ENCODE measurements around the gene STX3.

Gene STX3

GRCh38 chr11:59767225-59767611, 12.0 kb downstream of the STX3 start:
- Histone ChIP-seq H3K4me3 (ENCODE audit: insufficient read length, low read depth) (no peak overlapping the region), H3K9ac (ENCODE audit: insufficient read length, low read depth) (no peak overlapping the region), H3K9me3 (ENCODE audit: insufficient read depth, low read length) (no peaks in the 10 kb centered on the region), H3K36me3 (ENCODE audit: insufficient read depth, insufficient read length, low read length) (peaks cover 7% of the 10 kb centered on the region), H3K4me1 (ENCODE audit: insufficient read depth, insufficient read length) (peaks cover 2% of the 10 kb centered on the region), H3K27me3 (ENCODE audit: insufficient read depth, insufficient read length) (no peaks in the 10 kb centered on the region)
- no peak for DNase-seq (ENCODE audit: low read depth, low spot score)
- TF ChIP-seq YY1 (IDR thresholded peaks at IDR 0.05; ENCODE audit: insufficient read depth, insufficient read length) (no peak), ZNF274 (IDR thresholded peaks at IDR 0.05; ENCODE audit: low read depth, low read length) (no peak), SUZ12 (IDR thresholded peaks at IDR 0.05; ENCODE audit: extremely low read depth, insufficient read depth, insufficient read length) (no peak)

GRCh38 chr11:59769111-59769510, 13.9 kb downstream of the STX3 start:
- TF ChIP-seq SUZ12 (IDR thresholded peaks at IDR 0.05; ENCODE audit: extremely low read depth, insufficient read depth, insufficient read length), result no peak
- no peak for TF ChIP-seq ZNF274 (IDR thresholded peaks at IDR 0.05; ENCODE audit: low read depth, low read length)
- no peak for TF ChIP-seq YY1 (IDR thresholded peaks at IDR 0.05; ENCODE audit: insufficient read depth, insufficient read length)
- no peak overlapping the region for H3K4me3 ChIP-seq (ENCODE audit: insufficient read length, low read depth)
- peaks cover 8% of the 10 kb centered on the region for H3K36me3 ChIP-seq (ENCODE audit: insufficient read depth, insufficient read length, low read length)
- no peak overlapping the region for H3K9ac ChIP-seq (ENCODE audit: insufficient read length, low read depth)
- peaks cover 2% of the 10 kb centered on the region for H3K4me1 ChIP-seq (ENCODE audit: insufficient read depth, insufficient read length)
- H3K27me3 ChIP-seq (ENCODE audit: insufficient read depth, insufficient read length), result no peaks in the 10 kb centered on the region
- H3K9me3 ChIP-seq (ENCODE audit: insufficient read depth, low read length), result no peaks in the 10 kb centered on the region
- no peak for DNase-seq (ENCODE audit: low read depth, low spot score)

GRCh38 chr11:59769828-59770227, 14.7 kb downstream of the STX3 start:
- DNase-seq (ENCODE audit: low read depth, low spot score), result no peak
- Histone ChIP-seq H3K27me3 (ENCODE audit: insufficient read depth, insufficient read length) (no peaks in the 10 kb centered on the region), H3K36me3 (ENCODE audit: insufficient read depth, insufficient read length, low read length) (peaks cover 9% of the 10 kb centered on the region), H3K4me3 (ENCODE audit: insufficient read length, low read depth) (no peak overlapping the region), H3K9me3 (ENCODE audit: insufficient read depth, low read length) (no peaks in the 10 kb centered on the region), H3K9ac (ENCODE audit: insufficient read length, low read depth) (no peak overlapping the region), H3K4me1 (ENCODE audit: insufficient read depth, insufficient read length) (peaks cover 2% of the 10 kb centered on the region)
- TF ChIP-seq ZNF274 (IDR thresholded peaks at IDR 0.05; ENCODE audit: low read depth, low read length) (no peak), SUZ12 (IDR thresholded peaks at IDR 0.05; ENCODE audit: extremely low read depth, insufficient read depth, insufficient read length) (no peak), YY1 (IDR thresholded peaks at IDR 0.05; ENCODE audit: insufficient read depth, insufficient read length) (no peak)

GRCh38 chr11:59770319-59770718, 15.1 kb downstream of the STX3 start:
- no peak for TF ChIP-seq SUZ12 (IDR thresholded peaks at IDR 0.05; ENCODE audit: extremely low read depth, insufficient read depth, insufficient read length)
- TF ChIP-seq YY1 (IDR thresholded peaks at IDR 0.05; ENCODE audit: insufficient read depth, insufficient read length), result no peak
- TF ChIP-seq ZNF274 (IDR thresholded peaks at IDR 0.05; ENCODE audit: low read depth, low read length), result no peak
- no peak for DNase-seq (ENCODE audit: low read depth, low spot score)
- H3K27me3 ChIP-seq (ENCODE audit: insufficient read depth, insufficient read length), result no peaks in the 10 kb centered on the region
- H3K4me3 ChIP-seq (ENCODE audit: insufficient read length, low read depth), result no peak overlapping the region
- no peaks in the 10 kb centered on the region for H3K9me3 ChIP-seq (ENCODE audit: insufficient read depth, low read length)
- H3K4me1 ChIP-seq (ENCODE audit: insufficient read depth, insufficient read length), result peaks cover 2% of the 10 kb centered on the region
- peaks cover 13% of the 10 kb centered on the region for H3K36me3 ChIP-seq (ENCODE audit: insufficient read depth, insufficient read length, low read length)
- H3K9ac ChIP-seq (ENCODE audit: insufficient read length, low read depth), result no peak overlapping the region

- DNase-seq (ENCODE audit: low read depth, low spot score), result no peak
Measured at GRCh38 chr11:59770869-59771268, 15.7 kb downstream of the STX3 start.

GRCh38 chr11:59771605-59772004, 16.4 kb downstream of the STX3 start:
- Histone ChIP-seq H3K27me3 (ENCODE audit: insufficient read depth, insufficient read length) (no peaks in the 10 kb centered on the region), H3K9me3 (ENCODE audit: insufficient read depth, low read length) (no peaks in the 10 kb centered on the region), H3K4me1 (ENCODE audit: insufficient read depth, insufficient read length) (peaks cover 2% of the 10 kb centered on the region), H3K36me3 (ENCODE audit: insufficient read depth, insufficient read length, low read length) (peaks cover 20% of the 10 kb centered on the region), H3K9ac (ENCODE audit: insufficient read length, low read depth) (no peak overlapping the region), H3K4me3 (ENCODE audit: insufficient read length, low read depth) (no peak overlapping the region)
- no peak for TF ChIP-seq YY1 (IDR thresholded peaks at IDR 0.05; ENCODE audit: insufficient read depth, insufficient read length)
- TF ChIP-seq SUZ12 (IDR thresholded peaks at IDR 0.05; ENCODE audit: extremely low read depth, insufficient read depth, insufficient read length), result no peak
- TF ChIP-seq ZNF274 (IDR thresholded peaks at IDR 0.05; ENCODE audit: low read depth, low read length), result no peak
- no peak for DNase-seq (ENCODE audit: low read depth, low spot score)

More at GRCh38 chr11:59770869-59771268, 15.7 kb downstream of the STX3 start:
- H3K4me3 ChIP-seq (ENCODE audit: insufficient read length, low read depth), result no peak overlapping the region
- H3K36me3 ChIP-seq (ENCODE audit: insufficient read depth, insufficient read length, low read length), result peaks cover 14% of the 10 kb centered on the region
- TF ChIP-seq YY1 (IDR thresholded peaks at IDR 0.05; ENCODE audit: insufficient read depth, insufficient read length), result no peak
- TF ChIP-seq SUZ12 (IDR thresholded peaks at IDR 0.05; ENCODE audit: extremely low read depth, insufficient read depth, insufficient read length), result no peak
- TF ChIP-seq ZNF274 (IDR thresholded peaks at IDR 0.05; ENCODE audit: low read depth, low read length), result no peak
- H3K9ac ChIP-seq (ENCODE audit: insufficient read length, low read depth), result no peak overlapping the region
- H3K27me3 ChIP-seq (ENCODE audit: insufficient read depth, insufficient read length), result no peaks in the 10 kb centered on the region
- peaks cover 2% of the 10 kb centered on the region for H3K4me1 ChIP-seq (ENCODE audit: insufficient read depth, insufficient read length)
- no peaks in the 10 kb centered on the region for H3K9me3 ChIP-seq (ENCODE audit: insufficient read depth, low read length)

- Histone ChIP-seq H3K4me3 (ENCODE audit: insufficient read length, low read depth) (no peak overlapping the region), H3K4me1 (ENCODE audit: insufficient read depth, insufficient read length) (peaks cover 4% of the 10 kb centered on the region), H3K9me3 (ENCODE audit: insufficient read depth, low read length) (no peaks in the 10 kb centered on the region), H3K27me3 (ENCODE audit: insufficient read depth, insufficient read length) (no peaks in the 10 kb centered on the region), H3K9ac (ENCODE audit: insufficient read length, low read depth) (no peak overlapping the region), H3K36me3 (ENCODE audit: insufficient read depth, insufficient read length, low read length) (peaks cover 20% of the 10 kb centered on the region)
- no peak for DNase-seq (ENCODE audit: low read depth, low spot score)
- TF ChIP-seq ZNF274 (IDR thresholded peaks at IDR 0.05; ENCODE audit: low read depth, low read length) (no peak), SUZ12 (IDR thresholded peaks at IDR 0.05; ENCODE audit: extremely low read depth, insufficient read depth, insufficient read length) (no peak), YY1 (IDR thresholded peaks at IDR 0.05; ENCODE audit: insufficient read depth, insufficient read length) (no peak)
Measured at GRCh38 chr11:59773083-59773440, 17.9 kb downstream of the STX3 start.
